B cell (primary cell): ENCODE measurements around the gene L3MBTL3. TPM values are rescaled to one million over a fixed set of nuclear protein-coding genes. Genes with fewer than 3 reads are reported as not detected.

Experiments
- ATAC-seq: fragments of 200-7000 bp; cut with Tn5 transposase; one replicate; pipeline ENCODE4 v1.10.0; 2021; ENCODE audit warnings: low read depth, mild to moderate bottlenecking, moderate number of reproducible peaks, moderate library complexity
- CTCF ChIA-PET: fragments of 350-600 bp; sonication (Branson Sonifier 250); formaldehyde crosslinking; loops from one replicate; lab custom pipeline; 2021; ENCODE audit warnings: antibody characterized with exemption, inconsistent platforms; lab: Charles Lee
- POLR2A ChIA-PET: fragments of 350-600 bp; sonication (Branson Sonifier 250); formaldehyde crosslinking; loops from one replicate; lab custom pipeline; 2021; ENCODE audit warnings: antibody characterized with exemption; lab: Charles Lee
- DNase-seq: peaks from one replicate; pipeline ENCODE4 v3.0.0; 2013
- H2AFZ ChIP-seq: 2 replicates; pipeline ENCODE4 v1.6.1; 2012; ENCODE audit warnings: mild to moderate bottlenecking, low read depth, low read length; ENCODE audit not compliant: insufficient read depth, poor library complexity, severe bottlenecking
- H3K27ac ChIP-seq, 2 donors: 1 replicate in 1 of 2; 2 replicates in 1 of 2; pipeline ENCODE4 v1.5.1; 2012 to 2013; ENCODE audit warnings: low read length in 2 of 2, mild to moderate bottlenecking in 2 of 2, moderate library complexity in 1 of 2
- H3K27me3 ChIP-seq, 4 experiments: fragments of 200-600 bp in 1 of 4; sonication (generic) in 1 of 4; replicated peaks in 1 of 4; 1 replicate in 2 of 4; 2 replicates in 2 of 4; pipeline versions ENCODE4 v1.6.1 to v1.7.0; 2013 to 2016; ENCODE audit warnings: low read length in 3 of 4, mild to moderate bottlenecking in 2 of 4, mixed read lengths in 1 of 4, moderate library complexity in 1 of 4; ENCODE audit not compliant: insufficient read depth in 4 of 4, control insufficient read depth in 3 of 4; ENCODE audit errors: control extremely low read depth in 1 of 4
- H3K36me3 ChIP-seq, 2 experiments: replicated peaks in 1 of 2; 1 replicate in 1 of 2; 2 replicates in 1 of 2; pipeline versions ENCODE4 v1.6.1 to v1.7.1; 2013; ENCODE audit warnings: low read length in 1 of 2; ENCODE audit not compliant: insufficient read depth in 2 of 2, control insufficient read depth in 1 of 2; ENCODE audit errors: control extremely low read depth in 1 of 2, extremely low read depth in 1 of 2
- H3K4me1 ChIP-seq, 2 donors: fragments of 200-600 bp in 1 of 2; sonication (generic) in 1 of 2; 1 replicate in 1 of 2; 2 replicates in 1 of 2; pipeline versions ENCODE4 v1.5.1 to v1.6.1; 2013 to 2017; ENCODE audit warnings: low read length in 2 of 2; ENCODE audit not compliant: control insufficient read depth in 2 of 2, insufficient read depth in 2 of 2
- H3K4me2 ChIP-seq: replicated peaks from 2 replicates; pipeline ENCODE3; 2012; ENCODE audit warnings: mild to moderate bottlenecking, low read depth, low read length; ENCODE audit not compliant: poor library complexity, severe bottlenecking
- H3K4me3 ChIP-seq, 5 experiments: fragments of 200-600 bp in 1 of 5; sonication (generic) in 1 of 5; 1 replicate in 3 of 5; 2 replicates in 2 of 5; pipeline versions ENCODE4 v1.5.1 to v1.7.0; 2011 to 2016; ENCODE audit warnings: low read length in 4 of 5, mild to moderate bottlenecking in 4 of 5, low read depth in 2 of 5, control low read depth in 1 of 5, moderate library complexity in 1 of 5; ENCODE audit not compliant: insufficient read depth in 1 of 5; ENCODE audit errors: control extremely low read depth in 1 of 5, extremely low read depth in 1 of 5
- H3K79me2 ChIP-seq: fragments of 200-600 bp; sonication (generic); one replicate; pipeline ENCODE4 v1.6.0; 2016; ENCODE audit warnings: low read length; ENCODE audit not compliant: control insufficient read depth, insufficient read depth
- H3K9ac ChIP-seq: fragments of 200-600 bp; sonication (generic); 2 replicates; pipeline ENCODE4 v1.6.1; 2017; ENCODE audit warnings: mild to moderate bottlenecking, low read length, moderate library complexity
- H3K9me3 ChIP-seq, 3 donors: one replicate each; pipeline versions ENCODE4 v1.6.1 to v1.7.1; 2013; ENCODE audit warnings: low read length in 2 of 3; ENCODE audit not compliant: control insufficient read depth in 2 of 3, insufficient read depth in 1 of 3; ENCODE audit errors: control extremely low read depth in 1 of 3
- H4K20me1 ChIP-seq: 2 replicates; pipeline ENCODE4 v1.6.0; 2012; ENCODE audit warnings: mild to moderate bottlenecking, low read length; ENCODE audit not compliant: insufficient read depth, control insufficient read depth, poor library complexity, severe bottlenecking
- H3K27ac Mint-ChIP-seq: one replicate; pipeline ENCODE4 v1.8.0; 2021; ENCODE audit warnings: mixed read lengths
- H3K27me3 Mint-ChIP-seq: one replicate; pipeline ENCODE4 v1.8.0; 2021; ENCODE audit warnings: mixed read lengths
- H3K4me1 Mint-ChIP-seq: one replicate; pipeline ENCODE4 v1.8.0; 2021; ENCODE audit warnings: mixed read lengths
- H3K4me3 Mint-ChIP-seq: one replicate; pipeline ENCODE4 v1.8.0; 2021; ENCODE audit warnings: mixed read lengths
- H3K9me3 Mint-ChIP-seq: one replicate; pipeline ENCODE4 v1.8.0; 2022; ENCODE audit warnings: mixed read lengths; ENCODE audit not compliant: insufficient read depth
- EZH2 ChIP-seq: IDR thresholded peaks from 2 replicates; pipeline ENCODE4 v1.6.1; 2012; ENCODE audit warnings: borderline replicate concordance, low read depth, mild to moderate bottlenecking, moderate library complexity, low read length; ENCODE audit not compliant: insufficient read depth, poor library complexity, severe bottlenecking
- WGBS: methylation state at CpG from one replicate; pipeline ENCODE4 v1.1.5; 2013; ENCODE audit warnings: missing lambda C conversion rate; ENCODE audit not compliant: insufficient coverage; 5-methylcytosine and 5-hydroxymethylcytosine counted together
- intact Hi-C: fragments of 100-400 bp; cut with micrococcal nuclease; formaldehyde crosslinking; loops from one replicate; pipeline ENCODE4 v1.10.0; 2022
- polyA plus RNA-seq: library from polyadenylated mRNA; depleted of rRNA; stranded (reverse); fragments of >200 nt; gene quantifications from 2 replicates; pipeline ENCODE4 v1.2.3, GENCODE V29; 2012
- total RNA-seq, 2 donors: library from RNA; stranded (reverse); fragments of 120-200 nt in 1 of 2; gene quantifications; 1 replicate in 1 of 2; 2 replicates in 1 of 2; pipeline versions ENCODE4 v1.2.3 to v1.2.4, GENCODE V29; 2013 to 2022
- TF ChIP-seq, protein P1 (sequence below): fragments of 200-600 bp; IDR thresholded peaks from one replicate; pipeline ENCODE4 v1.8.0; 2022; ENCODE audit warnings: antibody characterized with exemption, mild to moderate bottlenecking

L3MBTL3 gene
- total and polyA plus RNA-seq, 2 donors (not counting 1 experiment from before 2014, with no cell fraction given), result 28.0 to 46.4 TPM

DNA sequence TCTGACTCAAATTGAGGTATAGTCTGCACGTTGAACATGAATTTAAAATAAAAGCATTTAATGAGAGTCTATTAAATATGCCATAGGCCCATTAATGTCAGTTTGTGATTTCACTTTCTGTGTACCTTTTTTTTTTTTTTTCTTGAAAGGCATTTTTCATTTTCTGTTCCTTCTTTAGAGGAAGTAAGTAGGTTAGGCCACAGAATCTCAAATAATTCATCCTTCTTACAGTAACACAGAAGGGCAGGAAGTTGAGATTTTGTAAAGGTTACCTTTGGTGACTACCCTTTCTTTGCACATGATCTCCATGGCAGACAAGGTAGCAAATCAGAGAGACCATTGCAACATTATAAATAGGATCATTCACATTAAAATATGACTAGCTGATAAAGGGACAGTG is 9.6 kb downstream of the L3MBTL3 start:
- Histone ChIP-seq H3K79me2 (peaks cover 93% of the 10 kb centered on the region), H3K4me3 (no peak overlapping the region), H3K36me3 (peaks cover 0 to 35% of the 10 kb centered on the region in 2 experiments), H3K4me1 (peaks cover 10 to 23% of the 10 kb centered on the region in 2 donors), H3K9ac (no peak overlapping the region), H3K4me2 (peak overlapping the region; percentile 41), H3K27me3 (no peaks in the 10 kb centered on the region), H3K9me3 (no peaks in the 10 kb centered on the region), H2AFZ (peak overlapping the region; percentile 7), H4K20me1 (peaks cover 28% of the 10 kb centered on the region), H3K27ac (peak overlapping the region; percentile 14 to 75)
- H3K27ac Mint-ChIP-seq, result peak overlapping the region; percentile 64
- H3K4me1 Mint-ChIP-seq, result peaks cover 44% of the 10 kb centered on the region
- no CpG with 5 or more reads among the region's 1 CpG for WGBS
- H3K27me3 Mint-ChIP-seq, result no peaks in the 10 kb centered on the region
- POLR2A ChIA-PET, result no interaction called here
- intact Hi-C loops, result loop anchor here (1.0 kb wide), 1 partner anchor 10 kb away; the partner anchor contains the start of gene L3MBTL3
- CTCF ChIA-PET, result interaction anchor here (0.8 kb wide), 1 partner anchor 10 kb away, joined by 3 read pairs; no protein-coding TSS in a partner anchor
- H3K4me3 Mint-ChIP-seq, result peak overlapping the region; percentile 5
- DNase-seq (peak; percentile 54), ATAC-seq (peak; percentile 91)
- TF ChIP-seq EZH2, result no peak
- TF ChIP-seq, protein P1, sequence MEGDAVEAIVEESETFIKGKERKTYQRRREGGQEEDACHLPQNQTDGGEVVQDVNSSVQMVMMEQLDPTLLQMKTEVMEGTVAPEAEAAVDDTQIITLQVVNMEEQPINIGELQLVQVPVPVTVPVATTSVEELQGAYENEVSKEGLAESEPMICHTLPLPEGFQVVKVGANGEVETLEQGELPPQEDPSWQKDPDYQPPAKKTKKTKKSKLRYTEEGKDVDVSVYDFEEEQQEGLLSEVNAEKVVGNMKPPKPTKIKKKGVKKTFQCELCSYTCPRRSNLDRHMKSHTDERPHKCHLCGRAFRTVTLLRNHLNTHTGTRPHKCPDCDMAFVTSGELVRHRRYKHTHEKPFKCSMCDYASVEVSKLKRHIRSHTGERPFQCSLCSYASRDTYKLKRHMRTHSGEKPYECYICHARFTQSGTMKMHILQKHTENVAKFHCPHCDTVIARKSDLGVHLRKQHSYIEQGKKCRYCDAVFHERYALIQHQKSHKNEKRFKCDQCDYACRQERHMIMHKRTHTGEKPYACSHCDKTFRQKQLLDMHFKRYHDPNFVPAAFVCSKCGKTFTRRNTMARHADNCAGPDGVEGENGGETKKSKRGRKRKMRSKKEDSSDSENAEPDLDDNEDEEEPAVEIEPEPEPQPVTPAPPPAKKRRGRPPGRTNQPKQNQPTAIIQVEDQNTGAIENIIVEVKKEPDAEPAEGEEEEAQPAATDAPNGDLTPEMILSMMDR, result no peak
- H3K9me3 Mint-ChIP-seq, result no peaks in the 10 kb centered on the region

DNA sequence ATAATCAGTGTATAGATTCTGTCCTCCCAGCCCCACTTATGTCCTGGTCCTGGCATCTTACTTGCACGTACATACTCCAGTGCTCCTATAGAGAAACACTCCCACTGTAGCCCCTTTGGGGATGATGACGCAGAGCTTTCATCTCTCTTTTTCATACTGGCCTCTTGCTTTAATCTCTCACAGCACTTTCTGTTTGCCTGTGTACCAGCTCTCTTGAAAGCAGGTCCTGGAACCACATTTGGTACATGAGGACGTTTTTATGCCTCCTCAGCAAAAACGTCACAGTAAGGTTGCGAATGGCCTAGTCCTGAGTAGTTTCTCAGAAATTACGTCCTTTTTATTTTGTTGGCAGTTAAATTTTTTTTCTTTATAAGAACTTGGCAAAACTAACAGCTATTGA is 10.8 kb downstream of the L3MBTL3 start:
- no peak overlapping the region for H3K9ac ChIP-seq
- TF ChIP-seq, protein P1, result no peak
- TF ChIP-seq EZH2, result no peak
- H3K27me3 ChIP-seq, result no peaks in the 10 kb centered on the region
- POLR2A ChIA-PET, result no interaction called here
- no peak for DNase-seq
- H4K20me1 ChIP-seq, result peaks cover 33% of the 10 kb centered on the region
- H3K79me2 ChIP-seq, result peaks cover 93% of the 10 kb centered on the region
- H3K4me1 ChIP-seq, result peaks cover 10 to 23% of the 10 kb centered on the region in 2 donors
- no peak for ATAC-seq
- H2AFZ ChIP-seq, result no peak overlapping the region
- H3K4me1 Mint-ChIP-seq, result peaks cover 48% of the 10 kb centered on the region
- no peak overlapping the region for H3K4me3 Mint-ChIP-seq
- H3K27me3 Mint-ChIP-seq, result no peaks in the 10 kb centered on the region
- intact Hi-C loops, result no loop called here
- 100% methylated on average over 3 of the region's 6 CpGs for WGBS
- H3K27ac Mint-ChIP-seq, result peak overlapping the region; percentile 64
- no peaks in the 10 kb centered on the region for H3K9me3 Mint-ChIP-seq
- no peaks in the 10 kb centered on the region for H3K9me3 ChIP-seq
- no peak overlapping the region for H3K4me3 ChIP-seq
- CTCF ChIA-PET, result interaction anchor here (2.0 kb wide), 1 partner anchor 8 kb away, joined by 9 read pairs; no protein-coding TSS in a partner anchor
- H3K36me3 ChIP-seq, result peaks cover 0 to 34% of the 10 kb centered on the region in 2 experiments
- H3K27ac ChIP-seq, result peak overlapping the region in 1 of 2 donors; percentile 75
- no peak overlapping the region for H3K4me2 ChIP-seq
